ENCODE results near the gene PNCK. TPM values are rescaled to one million over a fixed set of nuclear protein-coding genes. Genes with fewer than 3 reads are reported as not detected.
"Not testable (repeated sequence)": the region's sequence is repeated elsewhere in the genome, so short reads cannot be mapped to it uniquely, and the experiment has no call there.

Gene PNCK
- total and polyA plus RNA-seq, 2 experiments from 2014 or later, result not detected

- no peak overlapping the region for H3K4me3 ChIP-seq
- no peaks in the 10 kb centered on the region for H3K27me3 ChIP-seq (replicated peaks; ENCODE audit: insufficient read depth)
- no peaks in the 10 kb centered on the region for H3K79me2 ChIP-seq (ENCODE audit: insufficient read depth)
- no peaks in the 10 kb centered on the region for H3K4me1 ChIP-seq (ENCODE audit: insufficient read depth)
- 80 to 85% methylated on average over 6 to 14 of the region's 16 CpGs for WGBS, 2 experiments (ENCODE audit: low coverage in 1 of 2, low lambda C conversion rate in 2 of 2, missing lambda C conversion rate in 2 of 2)
- no peaks in the 10 kb centered on the region for H3F3A ChIP-seq (ENCODE audit: insufficient read depth)
- H3K36me3 ChIP-seq (ENCODE audit: low read depth), result no peaks in the 10 kb centered on the region
- no peaks in the 10 kb centered on the region for H3K9me3 ChIP-seq (ENCODE audit: low read depth)
- H4K20me1 ChIP-seq (ENCODE audit: insufficient read depth), result no peaks in the 10 kb centered on the region
- DNase-seq, result no peak
- no peak overlapping the region for H3K4me2 ChIP-seq (ENCODE audit: unreplicated experiment)
- H2AFZ ChIP-seq, result no peak overlapping the region
- in situ Hi-C loops (cut with MboI), result no loop called here
- H3K27ac ChIP-seq, result no peak overlapping the region
- no peaks in the 10 kb centered on the region for H3K9me2 ChIP-seq (ENCODE audit: insufficient read depth)
- no peak for TF ChIP-seq EZH2phosphoT487 (IDR thresholded peaks at IDR 0.05; ENCODE audit: insufficient read depth, low read depth)
- no peak for TF ChIP-seq EZH2 (IDR thresholded peaks at IDR 0.05; ENCODE audit: insufficient read depth, poor library complexity, severe bottlenecking)
- H3K9ac ChIP-seq, result no peak overlapping the region
Observed at GRCh38 chrX:153697924-153698865, 24.6 kb upstream of the PNCK start.

- WGBS, 2 experiments (ENCODE audit: low coverage in 1 of 2, low lambda C conversion rate in 2 of 2, missing lambda C conversion rate in 2 of 2), result 85 to 87% methylated on average over 9 to 16 of the region's 16 CpGs
- H3K4me2 ChIP-seq (ENCODE audit: unreplicated experiment); H3K4me3 ChIP-seq; H3K27me3 ChIP-seq (replicated peaks; ENCODE audit: insufficient read depth); H3K4me1 ChIP-seq (ENCODE audit: insufficient read depth); H3K79me2 ChIP-seq (ENCODE audit: insufficient read depth); H3K9me2 ChIP-seq (ENCODE audit: insufficient read depth); H3K27ac ChIP-seq; DNase-seq; H4K20me1 ChIP-seq (ENCODE audit: insufficient read depth); H2AFZ ChIP-seq; H3K36me3 ChIP-seq (ENCODE audit: low read depth); H3K9ac ChIP-seq; H3F3A ChIP-seq (ENCODE audit: insufficient read depth); in situ Hi-C loops (cut with MboI); H3K9me3 ChIP-seq (ENCODE audit: low read depth): not testable (repeated sequence)
Observed at GRCh38 chrX:153696986-153697722, 23.5 kb upstream of the PNCK start.

GRCh38 chrX:153696538-153696937, 22.9 kb upstream of the PNCK start:
- H3K27ac ChIP-seq; H3K36me3 ChIP-seq (ENCODE audit: low read depth); H3F3A ChIP-seq (ENCODE audit: insufficient read depth); H3K4me2 ChIP-seq (ENCODE audit: unreplicated experiment); H2AFZ ChIP-seq; H3K9me3 ChIP-seq (ENCODE audit: low read depth); in situ Hi-C loops (cut with MboI); H3K27me3 ChIP-seq (replicated peaks; ENCODE audit: insufficient read depth); H3K4me3 ChIP-seq; H3K4me1 ChIP-seq (ENCODE audit: insufficient read depth); H3K9me2 ChIP-seq (ENCODE audit: insufficient read depth); DNase-seq; H3K9ac ChIP-seq; H3K79me2 ChIP-seq (ENCODE audit: insufficient read depth); H4K20me1 ChIP-seq (ENCODE audit: insufficient read depth): not testable (repeated sequence)
- 61 to 100% methylated on average over 3 to 8 of the region's 10 CpGs for WGBS, 2 experiments (ENCODE audit: low coverage in 1 of 2, low lambda C conversion rate in 2 of 2, missing lambda C conversion rate in 2 of 2)

GRCh38 chrX:153696100-153696499, 22.5 kb upstream of the PNCK start:
- Histone ChIP-seq H2AFZ (no peak overlapping the region), H3F3A (ENCODE audit: insufficient read depth) (no peaks in the 10 kb centered on the region), H3K4me1 (ENCODE audit: insufficient read depth) (no peaks in the 10 kb centered on the region), H3K9me2 (ENCODE audit: insufficient read depth) (no peaks in the 10 kb centered on the region), H3K79me2 (ENCODE audit: insufficient read depth) (no peaks in the 10 kb centered on the region), H3K36me3 (ENCODE audit: low read depth) (no peaks in the 10 kb centered on the region), H3K4me3 (no peak overlapping the region), H3K27ac (no peak overlapping the region), H3K4me2 (ENCODE audit: unreplicated experiment) (no peak overlapping the region), H3K9ac (no peak overlapping the region), H4K20me1 (ENCODE audit: insufficient read depth) (no peaks in the 10 kb centered on the region), H3K27me3 (replicated peaks; ENCODE audit: insufficient read depth) (no peaks in the 10 kb centered on the region), H3K9me3 (ENCODE audit: low read depth) (no peaks in the 10 kb centered on the region)
- in situ Hi-C loops (cut with MboI), result no loop called here
- WGBS, 2 experiments (ENCODE audit: low coverage in 1 of 2, low lambda C conversion rate in 2 of 2, missing lambda C conversion rate in 2 of 2), result 86 to 89% methylated on average over 4 to 11 of the region's 15 CpGs
- no peak for DNase-seq
- TF ChIP-seq EZH2phosphoT487 (IDR thresholded peaks at IDR 0.05; ENCODE audit: insufficient read depth, low read depth) (no peak), EZH2 (IDR thresholded peaks at IDR 0.05; ENCODE audit: insufficient read depth, poor library complexity, severe bottlenecking) (no peak)
